Peyer's patch (tissue), 4 donors: ENCODE measurements around the gene WWP2.

Source experiments
- CTCF ChIP-seq, 6 experiments: fragments of 450-650 bp in 4 of 6; fragments of 200-600 bp in 2 of 6; sonication (generic) in 1 of 6; IDR thresholded peaks; one replicate each; pipeline ENCODE4 v1.5.1; 2017 to 2019; ENCODE audit warnings: antibody characterized with exemption in 6 of 6, mild to moderate bottlenecking in 3 of 6, moderate library complexity in 1 of 6
- POLR2A ChIP-seq, 2 donors: fragments of 450-650 bp; IDR thresholded peaks; one replicate each; pipeline ENCODE4 v1.5.1; 2017; ENCODE audit warnings: antibody characterized with exemption in 2 of 2, mild to moderate bottlenecking in 2 of 2, moderate library complexity in 2 of 2

DNA sequence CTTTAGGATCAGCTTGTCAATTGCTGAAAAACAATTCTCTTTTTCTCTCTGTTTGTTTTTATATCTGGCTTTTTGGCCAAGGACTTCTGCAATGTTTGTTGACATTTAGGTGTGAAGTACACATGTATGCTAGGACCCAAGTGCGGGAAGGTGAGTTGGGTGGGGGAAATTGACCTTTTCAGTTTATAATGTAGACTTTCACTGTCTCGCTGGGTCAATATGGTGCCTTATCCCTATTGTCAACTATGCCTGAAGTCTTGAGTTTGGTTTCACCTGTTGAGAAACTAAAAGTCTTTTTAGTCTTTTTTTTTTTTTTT is 9.5 kb downstream of the WWP2 start:
- TF ChIP-seq CTCF (IDR thresholded peaks at IDR 0.05) (no peak), POLR2A (IDR thresholded peaks at IDR 0.05) (no peak)
